Neural crest cell (in vitro differentiated cells): ENCODE data around the gene NTMT2. TPM values are rescaled to one million over a fixed set of nuclear protein-coding genes. Genes with fewer than 3 reads are reported as not detected.

Experiments
- DNase-seq: peaks from one replicate; pipeline ENCODE4 v3.0.0; 2021; ENCODE audit warnings: low read depth, mixed read lengths, low spot score
- H3K27ac Mint-ChIP-seq: one replicate; pipeline ENCODE4 v1.8.0; 2021; ENCODE audit warnings: mild to moderate bottlenecking, mixed read lengths; ENCODE audit not compliant: unreplicated experiment
- H3K27me3 Mint-ChIP-seq: 2 replicates; pipeline ENCODE4 v1.8.0; 2021; ENCODE audit warnings: low read depth, mild to moderate bottlenecking, mixed read lengths
- H3K36me3 Mint-ChIP-seq: 2 replicates; pipeline ENCODE4 v1.8.0; 2021; ENCODE audit warnings: low read depth, mild to moderate bottlenecking, mixed read lengths
- H3K4me1 Mint-ChIP-seq: 2 replicates; pipeline ENCODE4 v1.8.0; 2021; ENCODE audit warnings: mixed read lengths
- H3K4me3 Mint-ChIP-seq: one replicate; pipeline ENCODE4 v1.8.0; 2021; ENCODE audit warnings: mild to moderate bottlenecking, mixed read lengths
- H3K9me3 Mint-ChIP-seq: 2 replicates; pipeline ENCODE4 v1.8.0; 2021; ENCODE audit warnings: mixed read lengths
- CTCF ChIP-seq: fragments of 200-600 bp; sonication (generic); conservative IDR thresholded peaks from 2 replicates; pipeline ENCODE4 v1.5.0; 2021; ENCODE audit warnings: antibody characterized with exemption, mild to moderate bottlenecking
- total RNA-seq: library from RNA; stranded (reverse); gene quantifications from 2 replicates; pipeline ENCODE4 v1.2.1, GENCODE V29; 2021

The NTMT2 gene
- total RNA-seq, 1 donor from 2014 or later, result not detected

DNA sequence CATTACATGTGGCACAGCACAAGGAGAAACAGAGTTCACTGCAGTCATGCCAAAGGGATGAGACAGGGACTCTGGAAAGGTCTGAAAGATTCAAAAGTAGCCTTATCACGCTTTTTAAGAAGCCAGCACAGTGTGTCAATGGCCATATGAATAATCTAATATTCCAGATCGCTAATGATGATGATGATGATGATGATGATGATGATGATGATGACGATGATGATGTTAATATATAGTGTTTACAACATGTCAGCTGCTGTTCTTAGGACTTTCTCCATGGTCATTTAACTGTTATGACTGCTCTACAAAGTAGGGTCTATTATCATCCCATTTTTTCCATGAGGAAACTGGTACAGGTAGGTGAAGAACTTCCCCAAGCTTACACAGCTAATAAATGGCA is 64.4 kb downstream of the NTMT2 start:
- Mint-ChIP-seq H3K27ac (no peak overlapping the region), H3K4me1 (peaks cover 13% of the 10 kb centered on the region), H3K9me3 (peaks cover 8% of the 10 kb centered on the region), H3K36me3 (peaks cover 5% of the 10 kb centered on the region), H3K4me3 (no peak overlapping the region), H3K27me3 (peaks cover 3% of the 10 kb centered on the region)
- no peak for TF ChIP-seq CTCF
- no peak for DNase-seq

GRCh38 chr1:170213596-170213995 is 67.8 kb downstream of the NTMT2 start:
- Mint-ChIP-seq H3K4me3 (no peak overlapping the region), H3K4me1 (peaks cover 9% of the 10 kb centered on the region), H3K9me3 (peaks cover 2% of the 10 kb centered on the region), H3K36me3 (no peaks in the 10 kb centered on the region), H3K27ac (no peak overlapping the region), H3K27me3 (peaks cover 8% of the 10 kb centered on the region)
- no peak for DNase-seq
- TF ChIP-seq CTCF, result no peak

GRCh38 chr1:170214117-170215032 is 68.6 kb downstream of the NTMT2 start:
- H3K4me3 Mint-ChIP-seq, result no peak overlapping the region
- no peak for DNase-seq
- H3K4me1 Mint-ChIP-seq, result peaks cover 6% of the 10 kb centered on the region
- peaks cover 8% of the 10 kb centered on the region for H3K27me3 Mint-ChIP-seq
- no peak for TF ChIP-seq CTCF
- H3K36me3 Mint-ChIP-seq, result no peaks in the 10 kb centered on the region
- H3K9me3 Mint-ChIP-seq, result peaks cover 2% of the 10 kb centered on the region
- peak overlapping the region; percentile 23 for H3K27ac Mint-ChIP-seq

GRCh38 chr1:170215072-170215885 is 69.5 kb downstream of the NTMT2 start:
- Mint-ChIP-seq H3K4me3 (no peak overlapping the region), H3K27me3 (peaks cover 5% of the 10 kb centered on the region), H3K36me3 (no peaks in the 10 kb centered on the region), H3K27ac (no peak overlapping the region), H3K9me3 (peaks cover 2% of the 10 kb centered on the region), H3K4me1 (no peaks in the 10 kb centered on the region)
- no peak for DNase-seq
- TF ChIP-seq CTCF, result no peak

DNA sequence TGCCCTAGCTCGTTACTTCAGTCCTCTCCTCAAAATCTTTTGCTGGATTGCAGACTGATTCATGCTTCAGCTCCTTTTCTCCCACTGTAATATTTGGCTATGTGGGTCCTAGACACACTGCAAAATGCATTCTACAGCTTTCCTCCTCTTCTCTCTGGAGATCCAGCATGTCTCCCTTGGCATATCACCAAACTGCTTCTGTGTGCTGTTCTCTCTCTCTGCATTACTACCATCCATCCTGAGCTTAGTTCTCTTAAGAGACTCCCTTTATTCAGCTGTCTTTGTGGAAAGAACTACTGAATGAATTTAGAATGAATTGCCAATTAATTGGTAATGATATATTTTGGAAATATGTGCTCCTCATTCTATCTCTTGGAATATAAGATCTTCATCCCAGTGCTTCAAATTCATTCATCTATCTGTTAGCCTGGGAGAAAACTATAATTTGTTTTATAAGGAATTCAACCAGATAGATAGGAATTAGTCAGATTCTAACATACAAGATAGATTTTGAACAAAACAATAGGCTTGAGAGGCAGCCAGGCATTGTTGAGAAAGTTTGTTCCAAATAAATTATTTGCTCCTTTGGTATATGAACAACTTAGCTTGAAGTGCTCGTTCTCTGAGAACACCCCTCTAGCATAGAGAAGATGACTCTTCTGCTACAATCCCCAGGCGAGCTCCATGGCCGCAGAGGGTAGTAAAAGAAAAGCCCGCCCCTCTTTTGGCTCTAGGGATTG is 71.9 kb downstream of the NTMT2 start:
- H3K4me3 Mint-ChIP-seq, result no peak overlapping the region
- no peaks in the 10 kb centered on the region for H3K36me3 Mint-ChIP-seq
- TF ChIP-seq CTCF, result no peak
- H3K9me3 Mint-ChIP-seq, result no peaks in the 10 kb centered on the region
- H3K4me1 Mint-ChIP-seq, result no peaks in the 10 kb centered on the region
- H3K27ac Mint-ChIP-seq, result no peak overlapping the region
- peaks cover 5% of the 10 kb centered on the region for H3K27me3 Mint-ChIP-seq
- DNase-seq, result no peak
